ENCODE results near the gene NABP1.

- no peak for TF ChIP-seq POLR2A (IDR thresholded peaks at IDR 0.05; ENCODE audit: extremely low read depth, insufficient read length)
- TF ChIP-seq MYC (IDR thresholded peaks at IDR 0.05; ENCODE audit: low read depth, low read length), result no peak
- TF ChIP-seq, protein P1, sequence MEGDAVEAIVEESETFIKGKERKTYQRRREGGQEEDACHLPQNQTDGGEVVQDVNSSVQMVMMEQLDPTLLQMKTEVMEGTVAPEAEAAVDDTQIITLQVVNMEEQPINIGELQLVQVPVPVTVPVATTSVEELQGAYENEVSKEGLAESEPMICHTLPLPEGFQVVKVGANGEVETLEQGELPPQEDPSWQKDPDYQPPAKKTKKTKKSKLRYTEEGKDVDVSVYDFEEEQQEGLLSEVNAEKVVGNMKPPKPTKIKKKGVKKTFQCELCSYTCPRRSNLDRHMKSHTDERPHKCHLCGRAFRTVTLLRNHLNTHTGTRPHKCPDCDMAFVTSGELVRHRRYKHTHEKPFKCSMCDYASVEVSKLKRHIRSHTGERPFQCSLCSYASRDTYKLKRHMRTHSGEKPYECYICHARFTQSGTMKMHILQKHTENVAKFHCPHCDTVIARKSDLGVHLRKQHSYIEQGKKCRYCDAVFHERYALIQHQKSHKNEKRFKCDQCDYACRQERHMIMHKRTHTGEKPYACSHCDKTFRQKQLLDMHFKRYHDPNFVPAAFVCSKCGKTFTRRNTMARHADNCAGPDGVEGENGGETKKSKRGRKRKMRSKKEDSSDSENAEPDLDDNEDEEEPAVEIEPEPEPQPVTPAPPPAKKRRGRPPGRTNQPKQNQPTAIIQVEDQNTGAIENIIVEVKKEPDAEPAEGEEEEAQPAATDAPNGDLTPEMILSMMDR (IDR thresholded peaks at IDR 0.05; ENCODE audit: low read depth, low read length), result no peak
- no peak for TF ChIP-seq MAX (IDR thresholded peaks at IDR 0.05; ENCODE audit: low read depth, low read length)
These were observed 7.9 kb upstream of the NABP1 start for GRCh38 chr2:191670076-191670475.

All from NB4 (cell line).